ENCODE measurements around the gene RIC8A. TPM values are rescaled to one million over a fixed set of nuclear protein-coding genes. Genes with fewer than 3 reads are reported as not detected.
"Not testable (repeated sequence)": the region's sequence is repeated elsewhere in the genome, so short reads cannot be mapped to it uniquely, and the experiment has no call there.

The RIC8A gene
- total RNA-seq, 1 experiment from 2014 or later: 180 TPM

GRCh38 chr11:236774-237767, 29.6 kb downstream of the RIC8A start, which contains the start of gene PSMD13:
TSS of gene PSMD13 (plus strand) at chr11:236976. CDS start at chr11:237050, 74 bp downstream.
- H2AFZ ChIP-seq (ENCODE audit: low read length): peak within 1 kb of the TSS; percentile 93
- H4K20me1 ChIP-seq (ENCODE audit: low read length): 0 out of 2 replicates have a peak, but pooled peaks cover 16% of the 10 kb centered on the region
- no peaks in the 10 kb centered on the region for H3F3A ChIP-seq (ENCODE audit: low read length, unreplicated experiment)
- peak; percentile 89 for ATAC-seq
- H3K4me2 ChIP-seq (ENCODE audit: low read length): peak within 1 kb of the TSS; percentile 100
- DNase-seq: peak; percentile 76
- peak within 1 kb of the TSS; percentile 100 for H3K4me3 ChIP-seq (ENCODE audit: low read length)
- H3K27me3 ChIP-seq (ENCODE audit: low read length): no peaks in the 10 kb centered on the region
- no peak for TF ChIP-seq CTCF (conservative IDR thresholded peaks at IDR 0.05; ENCODE audit: low read depth, low read length)
- no peak for TF ChIP-seq EZH2phosphoT487 (IDR thresholded peaks at IDR 0.05; ENCODE audit: borderline replicate concordance, low read length)
- TF ChIP-seq EZH2 (IDR thresholded peaks at IDR 0.05; ENCODE audit: low read length, unreplicated experiment): no peak
- H3K4me1 ChIP-seq (ENCODE audit: insufficient read depth, low read length): peaks cover 17% of the 10 kb centered on the region
- ChIA-PET CTCF (no interaction called here), POLR2A (ENCODE audit: unreplicated experiment) (interaction anchor here (0.6 kb wide), 1 partner anchor 131 kb away, joined by 4 read pairs; no protein-coding TSS in a partner anchor)
- H3K9me3 ChIP-seq (ENCODE audit: low read length): no peaks in the 10 kb centered on the region
- peak within 1 kb of the TSS; percentile 93 for H3K27ac ChIP-seq (ENCODE audit: low read length)
- peaks cover 4% of the 10 kb centered on the region; the same call in 1 of the 2 replicates for H3K36me3 ChIP-seq (ENCODE audit: low read depth, low read length)
- H3K79me2 ChIP-seq (ENCODE audit: low read length): peaks cover 68% of the 10 kb centered on the region
- no peaks in the 10 kb centered on the region for H3K9me2 ChIP-seq (replicated peaks; ENCODE audit: low read length)
- H3K9ac ChIP-seq (ENCODE audit: low read length): peak within 1 kb of the TSS; percentile 99
- TSS peak; percentile 62 for BruUV-seq (replicated peaks)
- intact Hi-C loops (cut with micrococcal nuclease): loop anchor here (1.0 kb wide), 1 partner anchor 30 kb away; the partner anchor contains the start of genes BET1L and RIC8A

GRCh38 chr11:238346-238745, 30.8 kb downstream of the RIC8A start:
- BruUV-seq (replicated peaks); POLR2A ChIA-PET (ENCODE audit: unreplicated experiment); H3K36me3 ChIP-seq (ENCODE audit: low read depth, low read length); DNase-seq; CTCF ChIA-PET; intact Hi-C loops (cut with micrococcal nuclease); H3K27ac ChIP-seq (ENCODE audit: low read length); H3F3A ChIP-seq (ENCODE audit: low read length, unreplicated experiment); H3K27me3 ChIP-seq (ENCODE audit: low read length); H3K9me3 ChIP-seq (ENCODE audit: low read length); H3K9me2 ChIP-seq (replicated peaks; ENCODE audit: low read length); ATAC-seq; H2AFZ ChIP-seq (ENCODE audit: low read length): not testable (repeated sequence)
- Histone ChIP-seq H3K4me3 (ENCODE audit: low read length) (peak overlapping the region; percentile 100), H3K79me2 (ENCODE audit: low read length) (peaks cover 78% of the 10 kb centered on the region), H3K9ac (ENCODE audit: low read length) (peak overlapping the region; percentile 99), H4K20me1 (ENCODE audit: low read length) (0 out of 2 replicates have a peak, but pooled peaks cover 17% of the 10 kb centered on the region), H3K4me1 (ENCODE audit: insufficient read depth, low read length) (peaks cover 17% of the 10 kb centered on the region), H3K4me2 (ENCODE audit: low read length) (peak overlapping the region; percentile 100)

GRCh38 chr11:240315-240714, 32.8 kb downstream of the RIC8A start:
- Histone ChIP-seq H3K9me2 (replicated peaks; ENCODE audit: low read length) (no peaks in the 10 kb centered on the region), H3K4me3 (ENCODE audit: low read length) (no peak overlapping the region), H4K20me1 (ENCODE audit: low read length) (0 out of 2 replicates have a peak, but pooled peaks cover 17% of the 10 kb centered on the region), H3K9me3 (ENCODE audit: low read length) (no peaks in the 10 kb centered on the region), H2AFZ (ENCODE audit: low read length) (no peak overlapping the region), H3K27ac (ENCODE audit: low read length) (no peak overlapping the region), H3F3A (ENCODE audit: low read length, unreplicated experiment) (no peaks in the 10 kb centered on the region), H3K27me3 (ENCODE audit: low read length) (no peaks in the 10 kb centered on the region), H3K79me2 (ENCODE audit: low read length) (peaks cover 76% of the 10 kb centered on the region), H3K4me2 (ENCODE audit: low read length) (no peak overlapping the region), H3K9ac (ENCODE audit: low read length) (no peak overlapping the region), H3K4me1 (ENCODE audit: insufficient read depth, low read length) (peaks cover 13% of the 10 kb centered on the region), H3K36me3 (ENCODE audit: low read depth, low read length) (peaks cover 26% of the 10 kb centered on the region)
- intact Hi-C loops (cut with micrococcal nuclease): no loop called here
- ATAC-seq (no peak), DNase-seq (no peak)
- ChIA-PET POLR2A (ENCODE audit: unreplicated experiment) (interaction anchor here (0.7 kb wide), 1 partner anchor 33 kb away, joined by 3 read pairs; the partner anchor contains the start of genes BET1L and RIC8A), CTCF (interaction anchor here (0.7 kb wide), 1 partner anchor 10 kb away, joined by 3 read pairs; no protein-coding TSS in a partner anchor)
- no peak for TF ChIP-seq EZH2phosphoT487 (IDR thresholded peaks at IDR 0.05; ENCODE audit: borderline replicate concordance, low read length)
- no peak for TF ChIP-seq EZH2 (IDR thresholded peaks at IDR 0.05; ENCODE audit: low read length, unreplicated experiment)
- TF ChIP-seq CTCF (conservative IDR thresholded peaks at IDR 0.05; ENCODE audit: low read depth, low read length): no peak
- no TSS peak for BruUV-seq (replicated peaks)

Data from PC-3 (cell line).